Colonic mucosa (tissue), 4 donors: ENCODE measurements around the gene MSS51. TPM values are rescaled to one million over a fixed set of nuclear protein-coding genes. Genes with fewer than 3 reads are reported as not detected.

Experiments
- DNase-seq: peaks from one replicate; pipeline ENCODE4 v3.0.0-alpha.2; 2020
- H3K27ac ChIP-seq: fragments of 200-600 bp; one replicate; pipeline ENCODE4 v1.8.0; 2021
- H3K27me3 ChIP-seq: fragments of 200-600 bp; one replicate; pipeline ENCODE4 v1.8.0; 2021
- H3K36me3 ChIP-seq: fragments of 200-600 bp; one replicate; pipeline ENCODE4 v1.8.0; 2021
- H3K4me1 ChIP-seq: fragments of 200-600 bp; one replicate; pipeline ENCODE4 v1.8.0; 2021; ENCODE audit warnings: mild to moderate bottlenecking
- H3K4me3 ChIP-seq: fragments of 200-600 bp; one replicate; pipeline ENCODE4 v1.8.0; 2021
- H3K9ac ChIP-seq, 2 donors: one replicate each; pipeline ENCODE4 v1.7.0; 2013; ENCODE audit warnings: control low read depth in 2 of 2, low read depth in 2 of 2, low read length in 2 of 2
- H3K9me3 ChIP-seq: fragments of 200-600 bp; one replicate; pipeline ENCODE4 v1.8.0; 2021
- CTCF ChIP-seq: fragments of 200-600 bp; IDR thresholded peaks from one replicate; pipeline ENCODE4 v1.8.0; 2022; ENCODE audit warnings: antibody characterized with exemption, mild to moderate bottlenecking
- intact Hi-C: fragments of 100-400 bp; cut with DNase I; formaldehyde crosslinking; loops from one replicate; pipeline ENCODE4 v1.14.1; 2022
- total RNA-seq, 2 donors: library from RNA; stranded (reverse); fragmentation: NEBNext Ultra II Directional in 1 of 2; extraction: Animal tissue kit (Norgen Biotek cat#: 25700) in 1 of 2; gene quantifications; one replicate each; pipeline ENCODE4 v1.2.1, GENCODE V29; 2021
- donor health status: healthy.
- donor health status: DM: no; HTN: no; CAD: no.
- donor health status: DM: no; HTN: no; CAD: no.

The MSS51 gene
- 1 to 10 TPM; 1.4 TPM for total RNA-seq

GRCh38 chr10:73433538-73433867, at the start of gene MSS51:
TSS of gene MSS51 (minus strand) at chr10:73433561. CDS start at chr10:73428284, 5,277 bp downstream.
- TF ChIP-seq CTCF = no peak
- no peak within 1 kb of the TSS for H3K4me3 ChIP-seq
- no peaks in the 10 kb centered on the region for H3K27me3 ChIP-seq
- H3K4me1 ChIP-seq = no peaks in the 10 kb centered on the region
- no peaks in the 10 kb centered on the region for H3K36me3 ChIP-seq
- no peaks in the 10 kb centered on the region for H3K9me3 ChIP-seq
- DNase-seq = no peak
- intact Hi-C loops = no loop called here
- no peak within 1 kb of the TSS for H3K27ac ChIP-seq
- H3K9ac ChIP-seq = no peak within 1 kb of the TSS

GRCh38 chr10:73480158-73480557, 46.8 kb upstream of the MSS51 start:
- no peak for DNase-seq
- no peak for TF ChIP-seq CTCF
- H3K36me3 ChIP-seq = peaks cover 10% of the 10 kb centered on the region

GRCh38 chr10:73478636-73479035, 45.3 kb upstream of the MSS51 start:
- H3K9ac ChIP-seq = no peak overlapping the region
- H3K9me3 ChIP-seq = no peaks in the 10 kb centered on the region
- no peak for TF ChIP-seq CTCF
- no peak overlapping the region for H3K4me3 ChIP-seq
- DNase-seq = no peak
- H3K4me1 ChIP-seq = no peaks in the 10 kb centered on the region
- H3K27ac ChIP-seq = no peak overlapping the region
- peaks cover 20% of the 10 kb centered on the region for H3K36me3 ChIP-seq
- intact Hi-C loops = no loop called here
- H3K27me3 ChIP-seq = no peaks in the 10 kb centered on the region

More at GRCh38 chr10:73480158-73480557, 46.8 kb upstream of the MSS51 start:
- Histone ChIP-seq H3K4me3 (no peak overlapping the region), H3K9me3 (no peaks in the 10 kb centered on the region), H3K4me1 (no peaks in the 10 kb centered on the region), H3K27ac (no peak overlapping the region), H3K9ac (no peak overlapping the region), H3K27me3 (no peaks in the 10 kb centered on the region)
- intact Hi-C loops = no loop called here

- no peaks in the 10 kb centered on the region for H3K9me3 ChIP-seq
- no peaks in the 10 kb centered on the region for H3K27me3 ChIP-seq
- no peak overlapping the region for H3K9ac ChIP-seq
- peaks cover 9% of the 10 kb centered on the region for H3K36me3 ChIP-seq
- no peak overlapping the region for H3K4me3 ChIP-seq
- intact Hi-C loops = no loop called here
- DNase-seq = no peak
- no peak overlapping the region for H3K27ac ChIP-seq
- no peaks in the 10 kb centered on the region for H3K4me1 ChIP-seq
- TF ChIP-seq CTCF = no peak
Observed at GRCh38 chr10:73471226-73471625, 37.9 kb upstream of the MSS51 start.

DNA sequence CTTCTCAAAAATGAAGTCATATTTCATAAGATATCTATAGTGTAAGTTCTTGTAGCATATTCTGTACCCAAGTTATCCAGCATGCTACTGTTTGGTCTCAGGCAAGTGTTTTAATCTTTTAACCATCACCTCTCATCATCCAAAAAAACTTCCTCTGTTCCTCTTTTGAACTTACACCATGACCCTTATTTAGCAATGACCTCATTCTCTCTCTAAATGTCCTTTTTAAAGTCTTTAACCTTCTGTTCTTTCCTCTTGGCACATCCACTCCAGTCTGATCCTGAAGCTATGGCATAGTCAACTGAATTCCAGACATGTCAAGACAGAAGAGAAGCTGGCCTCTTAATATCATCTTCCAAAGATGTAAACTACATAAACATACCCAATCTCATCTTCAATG, 36.2 kb upstream of the MSS51 start:
- Histone ChIP-seq H3K4me1 (no peaks in the 10 kb centered on the region), H3K9me3 (no peaks in the 10 kb centered on the region), H3K36me3 (peaks cover 5% of the 10 kb centered on the region), H3K27me3 (no peaks in the 10 kb centered on the region), H3K9ac (no peak overlapping the region), H3K27ac (no peak overlapping the region), H3K4me3 (no peak overlapping the region)
- DNase-seq = no peak
- intact Hi-C loops = no loop called here
- TF ChIP-seq CTCF = no peak

GRCh38 chr10:73467206-73467605, 33.8 kb upstream of the MSS51 start:
- no peaks in the 10 kb centered on the region for H3K4me1 ChIP-seq
- H3K27me3 ChIP-seq = no peaks in the 10 kb centered on the region
- no peak overlapping the region for H3K27ac ChIP-seq
- no peak for TF ChIP-seq CTCF
- intact Hi-C loops = no loop called here
- DNase-seq = no peak
- H3K9ac ChIP-seq = no peak overlapping the region
- H3K9me3 ChIP-seq = no peaks in the 10 kb centered on the region
- H3K36me3 ChIP-seq = no peaks in the 10 kb centered on the region
- no peak overlapping the region for H3K4me3 ChIP-seq
